Measurements from ENCODE around the gene ITGB5.
"Not testable (repeated sequence)": the region's sequence is repeated elsewhere in the genome, so short reads cannot be mapped to it uniquely, and the experiment has no call there.

Gene ITGB5

DNA sequence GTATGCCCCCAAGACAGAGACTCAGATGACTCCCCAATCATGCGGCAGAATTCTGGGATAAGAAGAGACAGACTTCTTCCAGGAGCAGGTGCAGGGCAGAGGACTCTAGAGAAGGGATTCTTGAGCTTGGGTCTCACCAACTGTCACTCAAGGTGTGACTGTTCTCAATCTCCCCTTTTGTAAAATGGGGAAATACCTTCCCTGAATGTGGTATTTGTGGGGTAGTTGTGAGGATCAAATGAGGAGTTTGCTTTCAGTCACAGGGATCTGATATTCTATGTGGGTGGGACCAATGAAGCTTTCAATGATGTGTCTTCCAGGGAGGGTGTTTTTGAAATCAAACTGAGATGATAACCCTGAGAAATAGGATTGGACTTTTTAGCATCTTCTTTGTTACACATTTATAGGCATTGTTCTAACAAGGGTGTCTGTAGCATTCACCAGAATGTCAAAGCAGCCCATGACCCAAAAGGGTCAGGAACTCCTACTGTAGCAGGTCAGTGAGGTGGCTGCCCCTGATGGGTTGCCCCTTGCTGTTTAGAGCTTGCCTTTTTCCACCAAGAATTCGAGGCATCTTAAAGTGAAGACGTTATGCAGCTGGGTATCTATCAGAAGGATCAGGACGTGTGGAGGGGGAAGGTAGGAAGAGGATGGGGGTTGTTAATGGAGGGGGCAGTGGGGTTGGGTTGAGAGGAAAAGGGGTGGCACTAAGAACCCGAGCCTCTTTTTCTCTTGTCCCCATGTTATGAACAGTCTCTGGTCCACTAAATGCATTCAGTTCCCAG is 128.1 kb downstream of the ITGB5 start:
- Histone ChIP-seq H3K18ac (ENCODE audit: low read length) (no peak overlapping the region), H3K79me2 (ENCODE audit: control insufficient read depth, insufficient read depth, low read length) (no peaks in the 10 kb centered on the region), H3K4me1 (ENCODE audit: control insufficient read depth, low read depth, low read length) (peaks cover 23% of the 10 kb centered on the region), H2BK120ac (ENCODE audit: low read depth, low read length) (peak overlapping the region; percentile 90), H3K27ac (ENCODE audit: low read depth, low read length) (no peak overlapping the region), H2BK15ac (replicated peaks; ENCODE audit: low read depth) (peak overlapping the region; percentile 23), H3K79me1 (ENCODE audit: low read length) (no peaks in the 10 kb centered on the region), H3K56ac (ENCODE audit: low read length) (peak overlapping the region; percentile 30), H3K36me3 (ENCODE audit: control insufficient read depth, insufficient read depth, low read length) (peaks cover 11% of the 10 kb centered on the region), H3K23ac (ENCODE audit: low read length) (no peak overlapping the region), H2AK5ac (ENCODE audit: low read length) (peak overlapping the region; percentile 10), H2BK5ac (ENCODE audit: low read length) (no peak overlapping the region), H3K4ac (ENCODE audit: low read depth, low read length) (no peak overlapping the region), H4K5ac (ENCODE audit: low read length) (no peak overlapping the region), H3K27me3 (ENCODE audit: insufficient read depth, low read length, poor library complexity) (no peaks in the 10 kb centered on the region), H3K4me3 (ENCODE audit: low read length) (no peak overlapping the region), H3K4me2 (ENCODE audit: low read length) (no peak overlapping the region), H4K8ac (ENCODE audit: low read depth, low read length) (peak overlapping the region; percentile 42), H3K9ac (ENCODE audit: low read length) (no peak overlapping the region)
- no CpG with 5 or more reads among the region's 5 CpGs for WGBS (ENCODE audit: extremely low coverage, insufficient coverage, low lambda C conversion rate)
- DNase-seq: peak; percentile 67

DNA sequence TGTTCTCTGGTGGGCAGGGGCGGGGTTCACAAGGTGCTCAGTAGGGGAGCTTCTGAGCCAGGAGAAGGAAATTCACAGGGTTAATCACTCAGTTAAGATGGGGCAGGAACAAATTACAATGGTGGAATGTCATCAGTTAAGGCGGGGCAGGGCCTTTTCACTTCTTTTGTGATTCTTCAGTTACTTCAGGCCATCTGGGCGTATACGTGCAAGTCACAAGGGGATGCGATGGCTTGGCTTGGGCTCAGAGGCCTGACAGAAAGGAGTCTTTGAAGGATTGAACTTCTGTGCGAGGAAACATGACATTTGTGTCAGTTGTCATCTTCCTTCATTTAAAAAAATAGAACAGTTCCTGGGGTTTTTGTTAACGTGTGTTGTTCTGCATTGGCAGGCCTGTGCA is 129.2 kb downstream of the ITGB5 start:
- WGBS (ENCODE audit: extremely low coverage, insufficient coverage, low lambda C conversion rate): no CpG with 5 or more reads among the region's 7 CpGs
- not testable (repeated sequence) for H3K79me1 ChIP-seq (ENCODE audit: low read length); H3K36me3 ChIP-seq (ENCODE audit: control insufficient read depth, insufficient read depth, low read length); H3K79me2 ChIP-seq (ENCODE audit: control insufficient read depth, insufficient read depth, low read length); H3K4me3 ChIP-seq (ENCODE audit: low read length); H3K9ac ChIP-seq (ENCODE audit: low read length); H4K8ac ChIP-seq (ENCODE audit: low read depth, low read length); H3K4me2 ChIP-seq (ENCODE audit: low read length); H3K27me3 ChIP-seq (ENCODE audit: insufficient read depth, low read length, poor library complexity); H2AK5ac ChIP-seq (ENCODE audit: low read length); H4K5ac ChIP-seq (ENCODE audit: low read length); H3K23ac ChIP-seq (ENCODE audit: low read length)
- H2BK15ac ChIP-seq (replicated peaks; ENCODE audit: low read depth): peak overlapping the region; percentile 23
- H3K4me1 ChIP-seq (ENCODE audit: control insufficient read depth, low read depth, low read length): peaks cover 23% of the 10 kb centered on the region
- H2BK5ac ChIP-seq (ENCODE audit: low read length): peak overlapping the region; percentile 29
- DNase-seq: peak; percentile 72
- H2BK120ac ChIP-seq (ENCODE audit: low read depth, low read length): peak overlapping the region; percentile 90
- H3K27ac ChIP-seq (ENCODE audit: low read depth, low read length): peak overlapping the region; percentile 13
- H3K18ac ChIP-seq (ENCODE audit: low read length): peak overlapping the region; percentile 95
- peak overlapping the region; percentile 72 for H3K56ac ChIP-seq (ENCODE audit: low read length)
- H3K4ac ChIP-seq (ENCODE audit: low read depth, low read length): peak overlapping the region; percentile 58

DNA sequence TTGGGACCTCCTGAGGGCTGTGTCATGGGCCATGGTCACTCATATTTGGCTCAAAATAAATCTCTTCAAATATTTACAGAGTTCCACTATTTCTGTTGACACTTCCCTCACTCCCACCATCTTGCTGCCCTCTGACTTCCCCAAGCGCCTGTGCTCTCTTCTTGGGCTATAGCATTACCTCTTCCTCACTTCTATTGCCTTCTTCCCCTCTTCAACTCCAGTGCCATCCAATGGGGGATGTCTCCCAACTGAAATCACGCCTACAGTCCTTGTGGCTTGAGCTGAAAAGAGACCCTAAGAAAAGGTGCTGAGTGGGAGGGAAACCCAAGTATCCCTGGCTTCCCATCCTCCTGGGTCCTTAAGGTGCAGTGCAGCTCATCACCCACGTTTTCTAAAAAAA is 135.1 kb downstream of the ITGB5 start:
- Histone ChIP-seq H2BK15ac (replicated peaks; ENCODE audit: low read depth) (no peak overlapping the region), H2BK5ac (ENCODE audit: low read length) (no peak overlapping the region), H3K4me2 (ENCODE audit: low read length) (no peak overlapping the region), H4K5ac (ENCODE audit: low read length) (no peak overlapping the region), H3K4ac (ENCODE audit: low read depth, low read length) (peak overlapping the region; percentile 85), H2AK5ac (ENCODE audit: low read length) (no peak overlapping the region), H3K36me3 (ENCODE audit: control insufficient read depth, insufficient read depth, low read length) (no peaks in the 10 kb centered on the region), H3K23ac (ENCODE audit: low read length) (no peak overlapping the region), H4K8ac (ENCODE audit: low read depth, low read length) (no peak overlapping the region), H3K79me1 (ENCODE audit: low read length) (no peaks in the 10 kb centered on the region), H3K9ac (ENCODE audit: low read length) (no peak overlapping the region), H3K27ac (ENCODE audit: low read depth, low read length) (peak overlapping the region; percentile 22), H3K27me3 (ENCODE audit: insufficient read depth, low read length, poor library complexity) (no peaks in the 10 kb centered on the region), H3K79me2 (ENCODE audit: control insufficient read depth, insufficient read depth, low read length) (no peaks in the 10 kb centered on the region), H3K18ac (ENCODE audit: low read length) (peak overlapping the region; percentile 78), H3K4me3 (ENCODE audit: low read length) (no peak overlapping the region), H3K56ac (ENCODE audit: low read length) (peak overlapping the region; percentile 67), H3K4me1 (ENCODE audit: control insufficient read depth, low read depth, low read length) (peaks cover 4% of the 10 kb centered on the region), H2BK120ac (ENCODE audit: low read depth, low read length) (peak overlapping the region; percentile 86)
- WGBS (ENCODE audit: extremely low coverage, insufficient coverage, low lambda C conversion rate): no CpG with 5 or more reads among the region's 3 CpGs
- no peak for DNase-seq

DNA sequence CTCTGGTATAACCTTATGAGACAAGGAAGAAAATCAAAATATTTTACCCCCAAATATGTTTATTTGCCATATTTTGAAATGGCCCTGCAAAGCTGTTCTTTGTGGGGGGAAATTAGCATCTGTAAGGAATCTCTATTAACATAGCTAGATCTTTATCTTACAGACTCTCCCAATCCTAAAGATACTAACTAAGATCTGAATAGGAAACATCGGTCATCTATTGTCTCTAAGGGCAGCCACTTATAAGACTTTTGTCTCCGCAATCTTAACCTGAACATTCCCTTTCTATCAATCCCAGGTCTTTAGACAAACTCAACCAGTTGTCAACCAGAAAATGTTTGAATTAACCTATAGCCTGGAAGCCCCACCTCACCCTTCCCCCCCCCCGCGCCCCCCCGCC is 135.7 kb downstream of the ITGB5 start:
- H4K5ac ChIP-seq (ENCODE audit: low read length): no peak overlapping the region
- H3K4me3 ChIP-seq (ENCODE audit: low read length): no peak overlapping the region
- no CpG with 5 or more reads among the region's 5 CpGs for WGBS (ENCODE audit: extremely low coverage, insufficient coverage, low lambda C conversion rate)
- no peaks in the 10 kb centered on the region for H3K79me1 ChIP-seq (ENCODE audit: low read length)
- peaks cover 3% of the 10 kb centered on the region for H3K36me3 ChIP-seq (ENCODE audit: control insufficient read depth, insufficient read depth, low read length)
- peaks cover 4% of the 10 kb centered on the region for H3K4me1 ChIP-seq (ENCODE audit: control insufficient read depth, low read depth, low read length)
- no peak for DNase-seq
- H3K27ac ChIP-seq (ENCODE audit: low read depth, low read length): no peak overlapping the region
- no peak overlapping the region for H3K56ac ChIP-seq (ENCODE audit: low read length)
- no peak overlapping the region for H3K18ac ChIP-seq (ENCODE audit: low read length)
- H3K79me2 ChIP-seq (ENCODE audit: control insufficient read depth, insufficient read depth, low read length): no peaks in the 10 kb centered on the region
- no peak overlapping the region for H2BK5ac ChIP-seq (ENCODE audit: low read length)
- no peak overlapping the region for H3K4ac ChIP-seq (ENCODE audit: low read depth, low read length)
- H2BK120ac ChIP-seq (ENCODE audit: low read depth, low read length): no peak overlapping the region
- H3K27me3 ChIP-seq (ENCODE audit: insufficient read depth, low read length, poor library complexity): no peaks in the 10 kb centered on the region
- H3K4me2 ChIP-seq (ENCODE audit: low read length): no peak overlapping the region
- no peak overlapping the region for H4K8ac ChIP-seq (ENCODE audit: low read depth, low read length)
- no peak overlapping the region for H3K9ac ChIP-seq (ENCODE audit: low read length)
- no peak overlapping the region for H3K23ac ChIP-seq (ENCODE audit: low read length)
- no peak overlapping the region for H2AK5ac ChIP-seq (ENCODE audit: low read length)
- no peak overlapping the region for H2BK15ac ChIP-seq (replicated peaks; ENCODE audit: low read depth)

DNA sequence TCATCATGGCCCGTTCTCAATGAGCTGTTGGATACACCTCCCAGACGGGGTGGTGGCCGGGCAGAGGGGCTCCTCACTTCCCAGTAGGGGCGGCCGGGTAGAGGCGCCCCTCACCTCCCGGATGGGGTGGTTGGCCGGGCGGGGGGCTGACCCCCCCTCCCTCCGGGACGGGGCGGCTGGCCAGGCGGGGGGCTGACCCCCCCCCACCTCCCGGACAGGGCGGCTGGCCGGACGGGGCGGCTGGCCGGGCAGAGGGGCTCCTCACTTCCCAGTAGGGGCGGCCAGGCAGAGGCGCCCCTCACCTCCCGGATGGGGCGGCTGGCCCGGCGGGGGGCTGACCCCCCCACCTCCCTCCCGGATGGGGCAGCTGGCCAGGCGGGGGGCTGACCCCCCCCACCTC is 137.3 kb downstream of the ITGB5 start:
- not testable (repeated sequence) for H4K8ac ChIP-seq (ENCODE audit: low read depth, low read length); DNase-seq; H3K18ac ChIP-seq (ENCODE audit: low read length); H3K4me1 ChIP-seq (ENCODE audit: control insufficient read depth, low read depth, low read length); H4K5ac ChIP-seq (ENCODE audit: low read length); H2BK120ac ChIP-seq (ENCODE audit: low read depth, low read length); H3K36me3 ChIP-seq (ENCODE audit: control insufficient read depth, insufficient read depth, low read length); H3K4me2 ChIP-seq (ENCODE audit: low read length); H3K27me3 ChIP-seq (ENCODE audit: insufficient read depth, low read length, poor library complexity); H3K4ac ChIP-seq (ENCODE audit: low read depth, low read length); H3K27ac ChIP-seq (ENCODE audit: low read depth, low read length); H3K56ac ChIP-seq (ENCODE audit: low read length); H3K79me2 ChIP-seq (ENCODE audit: control insufficient read depth, insufficient read depth, low read length); H2AK5ac ChIP-seq (ENCODE audit: low read length); H3K4me3 ChIP-seq (ENCODE audit: low read length); H2BK5ac ChIP-seq (ENCODE audit: low read length); H3K79me1 ChIP-seq (ENCODE audit: low read length); H3K23ac ChIP-seq (ENCODE audit: low read length); H3K9ac ChIP-seq (ENCODE audit: low read length); H2BK15ac ChIP-seq (replicated peaks; ENCODE audit: low read depth)
- WGBS (ENCODE audit: extremely low coverage, insufficient coverage, low lambda C conversion rate): no CpG with 5 or more reads among the region's 27 CpGs

All from mesendoderm (in vitro differentiated cells).